A673 (cell line): ENCODE data around the gene ASTL.

Source experiments
- EZH2 ChIP-seq: fragments of 200-600 bp; sonication (generic); IDR thresholded peaks from 2 replicates; pipeline ENCODE4 v1.6.1; 2017; ENCODE audit warnings: borderline replicate concordance, low read depth, mild to moderate bottlenecking, mixed read lengths, antibody characterized with exemption, low read length; ENCODE audit not compliant: poor library complexity, severe bottlenecking
- TF ChIP-seq, protein P1 (sequence below): fragments of 300-800, 200-600 bp; sonication (generic); conservative IDR thresholded peaks from 2 replicates; pipeline ENCODE4 v1.5.1; 2017; ENCODE audit warnings: low read depth, mild to moderate bottlenecking, antibody characterized with exemption, low read length, moderate library complexity, mixed read lengths

DNA sequence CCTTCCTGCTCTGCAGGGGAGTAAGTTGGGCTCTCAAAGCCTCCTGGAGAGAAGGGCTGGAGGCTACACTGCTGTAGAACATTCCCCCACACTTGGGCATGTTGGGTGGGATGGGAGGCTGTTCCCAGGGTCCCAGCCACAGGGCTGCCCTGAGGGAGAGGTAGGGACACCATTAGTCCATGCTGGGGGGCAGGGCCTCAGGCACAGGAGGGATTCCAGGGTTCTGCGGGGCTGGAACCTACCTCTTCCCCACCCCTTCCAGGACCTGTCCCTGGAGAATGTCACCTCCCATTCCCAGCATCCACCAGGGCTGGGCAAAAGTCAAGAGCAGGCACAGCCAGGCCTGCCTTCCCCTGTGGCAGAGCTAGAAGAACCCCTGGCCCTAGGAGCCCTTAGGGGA, 15.0 kb downstream of the ASTL start:
- TF ChIP-seq, protein P1, sequence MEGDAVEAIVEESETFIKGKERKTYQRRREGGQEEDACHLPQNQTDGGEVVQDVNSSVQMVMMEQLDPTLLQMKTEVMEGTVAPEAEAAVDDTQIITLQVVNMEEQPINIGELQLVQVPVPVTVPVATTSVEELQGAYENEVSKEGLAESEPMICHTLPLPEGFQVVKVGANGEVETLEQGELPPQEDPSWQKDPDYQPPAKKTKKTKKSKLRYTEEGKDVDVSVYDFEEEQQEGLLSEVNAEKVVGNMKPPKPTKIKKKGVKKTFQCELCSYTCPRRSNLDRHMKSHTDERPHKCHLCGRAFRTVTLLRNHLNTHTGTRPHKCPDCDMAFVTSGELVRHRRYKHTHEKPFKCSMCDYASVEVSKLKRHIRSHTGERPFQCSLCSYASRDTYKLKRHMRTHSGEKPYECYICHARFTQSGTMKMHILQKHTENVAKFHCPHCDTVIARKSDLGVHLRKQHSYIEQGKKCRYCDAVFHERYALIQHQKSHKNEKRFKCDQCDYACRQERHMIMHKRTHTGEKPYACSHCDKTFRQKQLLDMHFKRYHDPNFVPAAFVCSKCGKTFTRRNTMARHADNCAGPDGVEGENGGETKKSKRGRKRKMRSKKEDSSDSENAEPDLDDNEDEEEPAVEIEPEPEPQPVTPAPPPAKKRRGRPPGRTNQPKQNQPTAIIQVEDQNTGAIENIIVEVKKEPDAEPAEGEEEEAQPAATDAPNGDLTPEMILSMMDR, result no peak
- TF ChIP-seq EZH2, result no peak
